HUES6 (cell line): ENCODE measurements around the gene CHERP.
A peak's percentile ranks its signal among the peaks of the same experiment; 100 is the strongest.

Source experiments
- H3K27ac ChIP-seq: 2 replicates; pipeline ENCODE4 v1.7.0; 2013; ENCODE audit warnings: low read depth, mild to moderate bottlenecking, low read length, inconsistent platforms
- H3K27me3 ChIP-seq: 2 replicates; pipeline ENCODE4 v1.6.1; 2013; ENCODE audit warnings: low read length; ENCODE audit not compliant: control insufficient read depth, insufficient read depth
- H3K36me3 ChIP-seq: 2 replicates; pipeline ENCODE4 v1.6.1; 2013; ENCODE audit warnings: low read length; ENCODE audit not compliant: control insufficient read depth, insufficient read depth
- H3K4me1 ChIP-seq: 2 replicates; pipeline ENCODE4 v1.6.1; 2013; ENCODE audit warnings: low read length; ENCODE audit not compliant: control insufficient read depth, insufficient read depth
- H3K4me3 ChIP-seq: 2 replicates; pipeline ENCODE4 v1.5.1; 2013; ENCODE audit warnings: low read depth, low read length
- H3K9ac ChIP-seq: one replicate; pipeline ENCODE4 v1.6.1; 2013; ENCODE audit warnings: mild to moderate bottlenecking, low read length
- H3K9me3 ChIP-seq: 2 replicates; pipeline ENCODE4 v1.6.1; 2013; ENCODE audit warnings: low read depth, low read length; ENCODE audit not compliant: control insufficient read depth, insufficient read depth

The CHERP gene

DNA sequence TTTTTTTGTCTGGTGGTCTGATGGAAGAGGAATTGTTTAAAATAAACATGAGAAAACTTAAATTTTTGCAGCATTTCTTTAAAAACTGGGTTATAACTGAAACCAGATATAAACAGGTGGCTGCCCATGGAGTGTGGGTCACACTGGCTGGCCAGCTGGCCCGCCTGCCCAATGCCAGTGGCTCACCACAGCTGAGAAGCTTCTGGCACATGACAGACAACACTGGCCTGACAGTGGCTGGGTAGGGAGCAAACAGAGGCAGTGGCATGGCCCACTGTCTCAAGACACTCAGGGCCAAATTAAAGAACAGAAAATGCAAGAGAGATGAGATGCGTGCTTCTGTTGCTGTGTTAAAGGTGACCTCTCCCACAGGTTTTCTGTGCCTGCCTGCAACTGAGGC lies 33.0 kb upstream of the CHERP start:
- Histone ChIP-seq H3K27me3 (no peaks in the 10 kb centered on the region), H3K9ac (no peak overlapping the region)

DNA sequence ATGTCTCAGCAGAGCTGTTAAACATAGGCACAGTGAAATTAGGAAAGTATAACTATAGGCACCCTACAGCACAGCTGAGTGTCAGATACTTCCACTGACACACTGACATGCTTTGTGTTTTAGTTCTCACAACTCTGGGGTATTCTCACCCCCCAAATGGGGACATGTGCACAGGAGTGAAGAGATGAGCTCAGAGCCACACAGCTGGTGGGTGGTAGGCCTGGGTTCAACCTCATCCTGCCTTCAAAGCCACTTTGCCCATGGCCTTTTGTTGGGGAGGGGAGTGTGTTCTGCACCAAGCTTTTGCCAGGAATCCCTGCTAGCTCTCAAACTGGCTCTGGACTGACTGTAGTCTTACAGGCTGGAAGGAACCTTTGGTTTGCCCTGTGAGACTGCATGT lies 31.7 kb upstream of the CHERP start:
- Histone ChIP-seq H3K9ac (no peak overlapping the region), H3K36me3 (peaks cover 50% of the 10 kb centered on the region), H3K27me3 (no peaks in the 10 kb centered on the region), H3K4me1 (peaks cover 13% of the 10 kb centered on the region), H3K4me3 (peak overlapping the region; percentile 95), H3K27ac (no peak overlapping the region), H3K9me3 (no peaks in the 10 kb centered on the region)

More for the DNA sequence above, 33.0 kb upstream of the CHERP start:
- no peaks in the 10 kb centered on the region for H3K9me3 ChIP-seq
- no peak overlapping the region for H3K4me3 ChIP-seq
- H3K36me3 ChIP-seq: peaks cover 46% of the 10 kb centered on the region
- no peak overlapping the region for H3K27ac ChIP-seq
- H3K4me1 ChIP-seq: peaks cover 13% of the 10 kb centered on the region

DNA sequence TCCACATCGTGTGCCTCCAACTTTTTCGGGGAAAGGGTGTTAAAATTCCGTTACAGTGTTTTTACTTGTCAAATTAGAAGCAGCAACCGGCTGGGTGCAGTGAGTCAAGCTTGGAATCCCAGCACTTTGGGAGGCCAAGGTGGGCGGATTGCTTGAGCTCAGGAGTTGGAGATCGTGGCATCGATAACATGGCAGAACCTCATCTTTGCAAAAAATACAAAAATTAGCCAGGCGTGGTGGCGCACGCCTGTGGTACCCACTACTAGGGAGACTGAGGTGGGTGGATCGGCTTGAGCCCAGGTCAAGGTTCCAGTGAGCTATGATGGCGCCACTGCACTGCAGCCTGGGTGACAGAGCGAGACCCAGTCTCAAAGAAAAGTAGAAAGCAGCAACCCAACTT lies 31.1 kb upstream of the CHERP start:
- Histone ChIP-seq H3K4me3 (peak overlapping the region; percentile 95), H3K27me3 (no peaks in the 10 kb centered on the region), H3K4me1 (peaks cover 13% of the 10 kb centered on the region), H3K9ac (peak overlapping the region; percentile 79), H3K9me3 (no peaks in the 10 kb centered on the region), H3K36me3 (peaks cover 50% of the 10 kb centered on the region), H3K27ac (peak overlapping the region; percentile 35; the same call in 1 of the 2 replicates)

DNA sequence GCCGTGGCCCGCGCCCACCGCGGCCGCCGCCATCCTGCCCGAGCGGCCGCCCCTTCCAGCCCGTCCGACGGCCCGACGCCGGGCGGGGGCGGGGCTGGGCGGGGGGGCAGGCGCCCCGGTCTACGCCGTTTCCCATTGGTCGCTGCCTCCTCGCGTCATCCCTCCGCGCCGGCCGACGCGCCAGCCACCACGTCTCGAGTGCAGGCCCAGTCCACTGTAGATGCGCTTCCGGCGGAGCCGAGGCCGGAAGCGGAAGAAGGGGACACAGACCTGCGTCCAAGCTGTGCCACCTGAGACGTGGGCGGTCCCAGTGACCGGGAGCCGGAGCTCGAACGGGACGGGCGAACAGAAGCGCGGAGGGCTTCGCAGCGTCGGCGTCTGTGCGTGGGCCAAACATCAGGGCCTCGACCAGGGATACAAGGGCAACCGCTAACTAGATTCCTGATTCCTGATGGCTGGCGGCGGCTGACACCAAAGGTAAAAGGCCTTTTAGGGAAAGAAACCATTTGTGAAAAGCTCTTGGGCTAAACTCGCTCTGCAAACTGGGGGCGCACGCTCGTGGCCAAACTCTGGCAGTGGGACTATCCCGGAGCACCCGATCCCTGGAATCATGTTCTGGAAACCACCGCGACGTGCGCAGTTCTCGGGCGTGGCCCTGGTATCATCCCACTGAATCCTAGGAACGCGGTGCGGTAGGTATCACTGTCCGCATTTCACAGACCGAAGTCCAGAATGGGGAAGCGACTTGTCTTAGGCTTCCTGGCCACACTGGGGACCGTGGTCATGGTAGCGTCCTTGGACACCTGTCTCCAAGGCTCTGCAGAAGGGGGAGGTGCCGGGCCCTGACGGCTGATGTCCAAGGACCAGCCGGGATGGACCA lies 30.3 kb upstream of the CHERP start, which contains the start of gene SLC35E1:
SLC35E1 (minus strand) TSS at position 84 of the 880 bp plus-strand sequence; CDS start at position 33, 51 bp downstream.
- H3K9ac ChIP-seq: peak within 1 kb of the TSS; percentile 84
- peak within 1 kb of the TSS; percentile 35; the same call in 1 of the 2 replicates for H3K27ac ChIP-seq
- H3K4me1 ChIP-seq: peaks cover 13% of the 10 kb centered on the region
- no peaks in the 10 kb centered on the region for H3K27me3 ChIP-seq
- peak within 1 kb of the TSS; percentile 95 for H3K4me3 ChIP-seq
- no peaks in the 10 kb centered on the region for H3K9me3 ChIP-seq
- peaks cover 51% of the 10 kb centered on the region for H3K36me3 ChIP-seq

DNA sequence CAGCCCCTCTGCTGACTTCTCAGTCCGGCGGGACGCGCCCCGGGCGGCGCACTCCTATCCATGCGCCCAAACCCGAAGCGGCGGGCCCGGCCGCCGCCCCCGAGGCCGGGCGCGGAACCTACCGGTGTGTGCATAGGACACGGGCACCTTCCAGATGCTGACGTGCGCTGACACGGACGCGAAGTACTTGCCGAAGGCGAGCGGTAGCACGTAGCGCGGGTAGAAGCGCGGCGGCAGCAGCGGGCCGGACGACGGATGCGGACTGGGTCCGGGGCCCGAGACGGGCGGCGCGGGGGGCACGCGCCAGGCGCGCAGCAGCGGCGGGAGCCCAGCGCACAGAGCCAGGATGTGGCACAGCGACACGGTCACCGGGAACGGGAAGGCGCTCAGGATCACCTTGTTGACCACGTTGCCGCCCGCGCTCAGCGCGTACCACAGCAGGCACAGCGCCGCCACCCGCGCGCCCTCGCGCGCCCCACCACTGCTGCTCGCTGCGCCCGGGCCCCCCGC lies 29.6 kb upstream of the CHERP start:
- no peaks in the 10 kb centered on the region for H3K9me3 ChIP-seq
- no peak overlapping the region for H3K27ac ChIP-seq
- no peaks in the 10 kb centered on the region for H3K27me3 ChIP-seq
- H3K9ac ChIP-seq: peak overlapping the region; percentile 84
- peaks cover 13% of the 10 kb centered on the region for H3K4me1 ChIP-seq
- peaks cover 52% of the 10 kb centered on the region for H3K36me3 ChIP-seq
- peak overlapping the region; percentile 85 for H3K4me3 ChIP-seq

DNA sequence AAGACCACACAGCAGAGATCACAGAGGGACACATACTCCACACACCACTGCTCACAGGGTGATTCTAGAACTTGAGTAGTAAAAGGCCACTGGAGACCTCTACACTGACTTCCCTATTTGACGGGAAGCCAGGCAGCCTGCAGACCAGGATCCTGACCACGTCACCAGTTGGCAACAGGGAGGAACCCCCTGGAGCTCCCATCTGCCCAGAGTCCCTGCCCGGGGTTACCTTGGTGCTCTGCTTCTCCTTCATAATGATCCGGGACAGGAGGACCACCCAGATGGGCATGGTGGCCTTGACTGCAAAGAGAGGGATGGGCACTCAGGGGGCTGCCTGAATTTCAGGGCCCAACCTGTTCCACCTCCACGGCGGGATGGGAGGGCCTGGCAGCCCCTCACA lies 29.0 kb upstream of the CHERP start:
- H3K4me3 ChIP-seq: peak overlapping the region; percentile 85
- peaks cover 52% of the 10 kb centered on the region for H3K36me3 ChIP-seq
- H3K27me3 ChIP-seq: no peaks in the 10 kb centered on the region
- H3K9ac ChIP-seq: peak overlapping the region; percentile 84
- no peak overlapping the region for H3K27ac ChIP-seq
- peaks cover 13% of the 10 kb centered on the region for H3K4me1 ChIP-seq
- no peaks in the 10 kb centered on the region for H3K9me3 ChIP-seq

DNA sequence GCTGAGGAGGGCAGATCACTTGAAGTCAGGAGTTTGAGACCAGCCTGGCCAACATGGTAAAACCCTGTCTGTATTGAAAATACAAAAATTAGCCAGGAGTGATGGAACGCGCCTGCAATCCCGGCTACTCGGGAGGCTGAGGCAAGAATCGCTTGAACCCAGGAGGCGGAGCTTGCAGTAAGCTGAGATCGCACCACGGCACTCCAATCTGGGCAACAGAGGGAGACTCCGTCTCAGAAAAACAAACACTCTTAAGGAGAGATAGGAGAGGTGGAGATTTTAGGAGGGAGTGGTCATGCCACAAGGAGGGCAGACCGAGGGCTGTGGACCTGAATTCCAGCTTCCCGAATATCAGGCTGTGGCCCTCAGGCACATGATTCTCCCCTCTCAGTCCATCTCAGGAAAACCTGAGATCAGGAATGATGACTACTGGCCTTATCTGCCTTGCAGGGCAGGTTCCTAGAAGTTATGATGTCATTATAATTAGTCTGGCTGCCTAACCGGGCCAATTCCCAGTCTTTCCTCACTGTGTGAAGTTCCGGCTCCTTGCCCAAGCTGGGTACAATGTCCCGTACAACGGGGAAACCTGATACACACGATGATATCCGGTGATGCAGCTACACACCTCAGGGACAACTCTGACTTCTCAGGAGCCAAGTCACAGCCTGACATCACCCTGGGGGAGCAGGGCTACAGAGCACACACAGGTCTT lies 27.5 kb upstream of the CHERP start:
- H3K4me3 ChIP-seq: no peak overlapping the region
- H3K4me1 ChIP-seq: peaks cover 13% of the 10 kb centered on the region
- H3K27ac ChIP-seq: no peak overlapping the region

DNA sequence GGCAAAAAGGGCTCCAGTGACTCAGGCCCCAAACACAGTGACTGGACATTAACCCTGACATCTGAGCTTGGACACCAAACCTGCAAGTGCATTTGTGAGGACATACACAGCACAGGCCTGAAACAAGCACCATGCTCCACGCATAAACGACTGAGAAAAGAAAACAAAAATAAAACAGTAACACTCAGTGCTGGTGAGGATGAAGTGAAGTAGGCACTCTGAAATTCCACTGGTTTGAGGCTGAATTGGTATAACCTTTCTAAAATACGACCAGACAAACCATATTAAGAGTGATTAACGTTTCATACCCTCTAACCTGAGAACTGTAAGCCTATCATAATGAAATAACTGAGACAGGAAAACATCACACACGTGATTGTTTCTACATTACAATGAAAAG lies 24.5 kb upstream of the CHERP start:
- Histone ChIP-seq H3K27me3 (no peaks in the 10 kb centered on the region), H3K4me3 (no peak overlapping the region), H3K9me3 (no peaks in the 10 kb centered on the region), H3K36me3 (peaks cover 72% of the 10 kb centered on the region), H3K27ac (no peak overlapping the region), H3K4me1 (peaks cover 5% of the 10 kb centered on the region), H3K9ac (no peak overlapping the region)

More for the DNA sequence above, 27.5 kb upstream of the CHERP start:
- Histone ChIP-seq H3K9me3 (no peaks in the 10 kb centered on the region), H3K27me3 (no peaks in the 10 kb centered on the region), H3K36me3 (peaks cover 49% of the 10 kb centered on the region), H3K9ac (no peak overlapping the region)

DNA sequence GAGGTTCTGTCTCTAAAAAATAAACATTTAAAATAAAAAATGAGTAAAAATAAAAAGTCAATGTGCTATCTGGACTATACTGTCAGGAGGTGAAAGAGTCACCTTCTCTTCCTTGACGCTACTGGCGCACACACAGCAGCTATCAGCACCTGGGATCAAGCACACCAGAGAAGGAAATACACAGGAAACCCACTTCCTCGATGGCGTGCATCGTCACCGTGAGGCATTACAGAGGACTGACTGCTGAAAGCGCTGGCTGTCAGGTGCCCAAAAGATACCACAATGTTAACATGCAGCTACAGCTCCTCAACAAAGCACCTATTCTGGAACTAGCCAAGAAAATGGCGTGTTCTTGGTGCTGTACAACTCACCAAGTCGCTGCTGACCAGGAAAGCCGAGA lies 23.9 kb upstream of the CHERP start:
- no peaks in the 10 kb centered on the region for H3K27me3 ChIP-seq
- peaks cover 78% of the 10 kb centered on the region for H3K36me3 ChIP-seq
- no peak overlapping the region for H3K4me3 ChIP-seq
- peaks cover 2% of the 10 kb centered on the region for H3K4me1 ChIP-seq
- H3K9me3 ChIP-seq: no peaks in the 10 kb centered on the region
- H3K27ac ChIP-seq: no peak overlapping the region
- no peak overlapping the region for H3K9ac ChIP-seq

DNA sequence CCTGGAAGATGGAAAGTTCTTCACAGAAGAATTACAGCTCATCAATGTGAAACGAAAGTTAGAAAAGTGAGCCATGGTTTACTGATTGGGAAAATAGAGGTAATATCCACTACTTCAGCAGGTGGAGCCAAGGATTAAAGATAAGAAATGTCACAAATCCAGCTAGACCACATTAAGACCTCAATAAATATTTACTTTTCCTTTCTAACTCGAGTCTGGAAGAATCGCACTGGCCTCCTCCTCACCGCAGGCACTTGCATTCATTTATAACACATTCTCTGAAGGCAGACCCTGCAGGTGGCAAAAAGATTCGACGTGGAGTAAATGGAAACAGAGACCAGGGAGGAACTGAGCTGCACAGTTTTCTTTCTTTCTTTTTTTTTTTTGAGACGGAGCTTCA lies 22.6 kb upstream of the CHERP start:
- Histone ChIP-seq H3K27me3 (no peaks in the 10 kb centered on the region), H3K36me3 (peaks cover 77% of the 10 kb centered on the region), H3K27ac (no peak overlapping the region)

DNA sequence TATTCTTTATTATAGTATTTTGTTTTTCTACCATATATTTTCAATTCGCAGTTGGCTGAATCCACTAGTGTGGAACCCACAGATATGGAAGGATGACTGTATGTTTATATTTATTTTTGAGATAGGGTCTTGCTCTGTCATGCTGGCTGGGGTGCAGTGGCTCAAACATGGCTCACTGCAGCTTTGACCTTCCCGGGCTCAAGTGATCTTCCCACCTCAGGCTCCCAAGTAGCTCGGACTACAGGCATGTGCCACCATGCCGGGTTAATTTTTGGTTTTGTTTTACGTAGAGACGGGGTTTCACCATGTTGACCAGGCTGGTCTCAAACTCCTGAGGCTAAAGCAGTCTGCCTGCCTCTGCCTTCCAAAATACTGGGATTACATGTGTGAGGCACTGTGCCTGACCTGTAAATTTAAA lies 20.4 kb upstream of the CHERP start:
- H3K27me3 ChIP-seq: no peaks in the 10 kb centered on the region
- H3K36me3 ChIP-seq: peaks cover 69% of the 10 kb centered on the region
- no peaks in the 10 kb centered on the region for H3K4me1 ChIP-seq
- no peak overlapping the region for H3K27ac ChIP-seq
- H3K9me3 ChIP-seq: no peaks in the 10 kb centered on the region
- no peak overlapping the region for H3K4me3 ChIP-seq
- no peak overlapping the region for H3K9ac ChIP-seq

More for the DNA sequence above, 22.6 kb upstream of the CHERP start:
- Histone ChIP-seq H3K4me1 (no peaks in the 10 kb centered on the region; the same call in 1 of the 2 replicates), H3K4me3 (no peak overlapping the region), H3K9ac (no peak overlapping the region), H3K9me3 (no peaks in the 10 kb centered on the region)
